GM12873 (cell line): ENCODE data around the gene MAEA.
A peak's percentile ranks its signal among the peaks of the same experiment; 100 is the strongest.

Source experiments
- CTCF ChIP-seq: IDR thresholded peaks from 2 replicates; pipeline ENCODE4 v1.5.1; 2012; ENCODE audit warnings: low read depth, mild to moderate bottlenecking, moderate library complexity, low read length, control low read depth; ENCODE audit not compliant: insufficient read depth; ENCODE audit errors: missing control alignments

Gene MAEA

GRCh38 chr4:1349359-1350168 lies 59.9 kb downstream of the MAEA start:
- TF ChIP-seq CTCF = no peak

DNA sequence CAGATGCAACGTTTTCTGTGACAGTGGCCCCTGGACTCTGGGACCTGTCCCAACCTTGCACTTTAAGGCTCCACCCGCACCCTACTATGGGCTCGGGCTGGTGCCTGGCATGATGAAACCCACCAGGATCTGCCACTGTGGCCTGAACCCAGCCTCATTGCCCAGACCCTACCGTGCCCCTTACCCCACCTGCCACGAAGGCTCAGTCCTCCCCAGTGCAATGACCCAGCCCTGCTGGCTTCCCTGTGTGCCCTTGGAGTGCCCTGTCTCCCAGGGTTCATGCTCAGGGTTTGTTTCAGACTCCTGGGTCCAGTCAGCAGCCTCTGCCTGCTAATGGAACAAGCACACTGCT lies 60.5 kb downstream of the MAEA start:
- TF ChIP-seq CTCF = no peak

DNA sequence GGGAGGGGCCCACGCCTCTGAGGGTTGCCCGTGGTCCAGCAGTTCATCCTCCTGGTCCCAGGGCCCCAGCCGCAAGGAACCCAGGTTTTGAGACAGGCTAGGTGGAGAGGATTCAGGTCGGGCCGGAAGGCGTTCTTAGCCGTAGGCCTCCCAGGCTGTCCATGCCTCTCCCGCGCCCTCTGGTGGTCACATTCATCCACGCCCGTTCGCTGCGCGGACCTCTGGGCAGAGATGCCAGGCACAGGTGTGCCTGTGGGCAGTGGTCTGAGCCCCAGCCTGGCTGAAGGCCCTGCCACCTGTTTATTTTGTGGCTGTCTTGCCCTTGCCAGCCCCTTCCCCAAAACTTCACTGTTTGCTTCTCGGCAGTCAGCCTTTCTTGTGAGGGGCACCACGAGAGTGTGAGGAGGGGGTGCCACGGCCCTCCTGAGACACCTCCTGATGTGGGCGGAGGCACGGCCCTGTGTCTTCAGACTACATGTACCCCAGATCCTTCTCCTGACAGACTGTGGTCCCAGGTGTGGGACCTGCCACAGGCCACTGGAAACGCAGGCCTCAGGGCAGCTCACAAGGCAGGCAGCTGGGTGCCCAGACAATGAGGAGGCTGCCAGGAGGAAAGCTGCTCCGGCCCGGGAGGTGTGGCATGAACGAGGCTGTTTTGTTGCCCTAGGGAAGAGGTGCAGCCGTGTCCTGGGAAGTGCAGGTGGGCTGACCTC lies 62.3 kb downstream of the MAEA start:
- peak; percentile 98 for TF ChIP-seq CTCF

DNA sequence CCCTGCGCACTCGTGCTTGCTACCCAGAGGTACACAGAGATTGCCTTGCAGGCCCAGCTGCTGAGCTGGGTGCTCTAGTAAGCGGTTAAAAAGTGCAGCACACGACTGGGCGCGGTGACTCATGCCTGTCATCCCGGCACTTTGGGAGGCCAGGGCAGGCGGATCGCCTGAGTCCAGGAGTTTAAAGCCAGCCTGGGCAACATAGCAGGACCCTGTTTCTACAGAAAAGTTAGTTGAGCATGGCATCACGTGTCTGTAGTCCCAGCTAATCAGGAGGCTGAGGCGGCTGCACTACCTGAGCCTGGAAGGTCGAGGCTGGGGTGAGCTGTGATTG lies 62.8 kb downstream of the MAEA start:
- TF ChIP-seq CTCF = no peak

DNA sequence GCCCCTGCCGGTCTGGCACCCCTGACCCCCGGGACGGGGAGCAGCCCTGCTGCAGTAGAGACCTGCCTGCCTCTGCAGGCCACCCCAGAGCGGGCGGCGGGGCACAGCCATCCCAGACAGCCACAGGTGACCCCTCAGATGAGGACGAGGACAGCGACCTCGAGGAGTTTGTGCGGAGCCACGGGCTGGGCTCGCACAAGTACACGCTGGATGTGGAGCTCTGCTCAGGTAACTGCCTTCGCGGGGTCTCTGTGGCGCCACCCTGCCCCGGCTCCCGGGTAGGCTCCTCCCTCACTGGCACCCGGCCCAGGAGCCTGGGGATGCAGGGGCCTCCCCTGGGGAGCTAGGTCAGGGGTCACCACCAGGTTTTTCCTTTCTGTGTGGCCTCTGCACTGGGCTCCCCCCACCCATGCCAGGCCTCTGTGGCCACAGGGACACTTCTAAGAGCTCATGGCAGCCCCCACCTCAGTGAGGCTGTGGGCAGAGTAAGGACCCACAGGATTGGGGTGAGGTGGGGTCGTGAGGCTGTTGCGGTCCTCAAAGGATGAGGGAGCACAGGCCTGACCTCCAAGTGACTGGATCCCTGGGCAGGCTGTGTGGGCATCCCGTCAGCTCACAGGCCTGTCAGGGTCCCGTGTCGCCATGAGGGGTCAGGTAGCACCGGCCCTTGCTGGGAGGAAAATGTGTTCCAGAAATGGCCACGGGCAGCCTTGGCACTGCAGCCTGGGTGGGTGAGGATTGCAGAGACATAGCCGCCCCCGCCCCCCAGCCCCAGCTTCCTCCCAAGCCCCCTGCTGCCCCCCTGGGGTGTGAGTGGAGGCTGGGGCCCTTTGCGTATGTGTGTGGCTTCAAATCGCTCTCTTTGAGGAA lies 63.7 kb downstream of the MAEA start:
- TF ChIP-seq CTCF = no peak

DNA sequence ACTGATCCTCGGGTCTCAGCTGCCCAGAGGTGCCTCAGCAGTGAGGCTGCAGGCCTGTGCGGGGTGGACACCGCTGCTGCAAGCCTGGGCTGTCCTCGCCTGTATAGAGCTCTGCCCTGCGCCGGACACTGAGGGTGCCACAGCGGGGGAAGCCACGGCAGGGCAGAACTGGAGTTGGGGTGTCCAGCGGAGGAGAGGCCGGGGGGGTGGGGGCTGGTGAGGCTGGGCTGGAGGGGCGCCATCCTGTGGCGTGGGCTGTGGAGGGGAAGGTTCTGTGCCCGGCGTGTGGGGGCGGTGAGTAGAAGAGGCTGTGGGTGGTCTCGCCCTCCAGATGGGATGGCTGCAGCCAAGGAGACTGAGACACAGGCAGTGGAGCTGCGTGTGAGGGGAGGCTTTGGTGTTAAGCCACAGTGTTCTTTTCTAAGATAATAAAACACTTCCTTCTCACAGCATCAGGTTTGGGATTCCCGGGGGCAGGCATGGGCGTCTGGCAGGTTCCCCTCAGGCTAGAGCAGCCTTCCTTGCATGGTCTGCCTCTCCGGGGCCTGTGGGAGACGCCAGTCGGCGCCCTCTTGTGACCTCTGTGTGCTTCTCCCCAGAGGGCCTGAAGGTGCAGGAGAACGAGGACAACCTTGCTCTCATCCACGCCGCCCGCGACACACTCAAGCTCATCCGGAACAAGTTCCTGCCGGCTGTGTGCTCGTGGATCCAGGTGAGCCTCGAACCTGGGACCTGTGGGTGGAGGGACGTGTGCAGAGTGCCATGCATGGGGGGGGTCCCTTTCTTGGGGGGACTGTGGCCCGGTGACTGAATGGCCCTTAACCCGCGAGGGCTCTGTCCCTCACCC lies 64.7 kb downstream of the MAEA start:
- TF ChIP-seq CTCF = no peak
